Effector memory CD4-positive, alpha-beta T cell (primary cell): ENCODE data around the gene PTPRM.

Experiments
- DNase-seq, 3 donors: peaks; one replicate each; pipeline ENCODE4 v3.0.0-alpha.2; 2020
- H3K27ac ChIP-seq: 2 replicates; pipeline ENCODE4 v1.7.0; 2013; ENCODE audit warnings: mild to moderate bottlenecking, low read length, moderate library complexity; ENCODE audit not compliant: insufficient read depth, poor library complexity, severe bottlenecking
- H3K27me3 ChIP-seq: replicated peaks from 2 replicates; pipeline ENCODE4 v1.7.0; 2013; ENCODE audit warnings: mild to moderate bottlenecking, low read length; ENCODE audit not compliant: insufficient read depth, control insufficient read depth, poor library complexity, severe bottlenecking
- H3K36me3 ChIP-seq: 2 replicates; pipeline ENCODE4 v1.7.0; 2013; ENCODE audit warnings: mild to moderate bottlenecking, low read length, moderate library complexity; ENCODE audit not compliant: control insufficient read depth, insufficient read depth
- H3K4me1 ChIP-seq: 2 replicates; pipeline ENCODE4 v1.7.0; 2013; ENCODE audit warnings: low read length, mild to moderate bottlenecking; ENCODE audit not compliant: control insufficient read depth, insufficient read depth, poor library complexity, severe bottlenecking
- H3K4me3 ChIP-seq: 2 replicates; pipeline ENCODE4 v1.7.0; 2013; ENCODE audit warnings: low read length, low read depth, mild to moderate bottlenecking; ENCODE audit not compliant: insufficient read depth, poor library complexity, severe bottlenecking
- H3K9me3 ChIP-seq: 2 replicates; pipeline ENCODE4 v1.7.0; 2013; ENCODE audit warnings: mild to moderate bottlenecking, low read length, moderate library complexity; ENCODE audit not compliant: control insufficient read depth

PTPRM gene

GRCh38 chr18:8313043-8313442 lies 745.9 kb downstream of the PTPRM start:
- Histone ChIP-seq H3K4me1 (no peaks in the 10 kb centered on the region), H3K27ac (no peak overlapping the region), H3K27me3 (no peaks in the 10 kb centered on the region), H3K36me3 (no peaks in the 10 kb centered on the region), H3K9me3 (no peaks in the 10 kb centered on the region), H3K4me3 (no peak overlapping the region)
- DNase-seq = no peak

GRCh38 chr18:8314124-8314523 lies 747.0 kb downstream of the PTPRM start:
- Histone ChIP-seq H3K27ac (no peak overlapping the region), H3K36me3 (no peaks in the 10 kb centered on the region), H3K4me1 (no peaks in the 10 kb centered on the region), H3K4me3 (no peak overlapping the region), H3K9me3 (no peaks in the 10 kb centered on the region), H3K27me3 (no peaks in the 10 kb centered on the region)
- no peak for DNase-seq

- no peaks in the 10 kb centered on the region for H3K27me3 ChIP-seq
- H3K9me3 ChIP-seq = no peaks in the 10 kb centered on the region
- H3K4me3 ChIP-seq = no peak overlapping the region
- H3K27ac ChIP-seq = no peak overlapping the region
- H3K36me3 ChIP-seq = no peaks in the 10 kb centered on the region
- no peaks in the 10 kb centered on the region for H3K4me1 ChIP-seq
- DNase-seq = no peak
These were observed 752.8 kb downstream of the PTPRM start for GRCh38 chr18:8319798-8320489.

- Histone ChIP-seq H3K4me1 (no peaks in the 10 kb centered on the region), H3K4me3 (no peak overlapping the region), H3K27ac (no peak overlapping the region), H3K27me3 (no peaks in the 10 kb centered on the region), H3K36me3 (no peaks in the 10 kb centered on the region), H3K9me3 (no peaks in the 10 kb centered on the region)
- DNase-seq = no peak
These were observed 755.4 kb downstream of the PTPRM start for GRCh38 chr18:8322486-8322885.

- Histone ChIP-seq H3K27me3 (no peaks in the 10 kb centered on the region), H3K9me3 (no peaks in the 10 kb centered on the region), H3K27ac (no peak overlapping the region), H3K36me3 (no peaks in the 10 kb centered on the region), H3K4me3 (no peak overlapping the region), H3K4me1 (no peaks in the 10 kb centered on the region)
- DNase-seq = no peak
These were observed 757.4 kb downstream of the PTPRM start for GRCh38 chr18:8324343-8325065.

GRCh38 chr18:8326763-8327394 lies 759.8 kb downstream of the PTPRM start:
- no peak for DNase-seq
- Histone ChIP-seq H3K36me3 (no peaks in the 10 kb centered on the region), H3K27me3 (no peaks in the 10 kb centered on the region), H3K4me3 (no peak overlapping the region), H3K4me1 (no peaks in the 10 kb centered on the region), H3K27ac (no peak overlapping the region), H3K9me3 (no peaks in the 10 kb centered on the region)

GRCh38 chr18:8328126-8328525 lies 761.0 kb downstream of the PTPRM start:
- H3K27me3 ChIP-seq = no peaks in the 10 kb centered on the region
- H3K27ac ChIP-seq = no peak overlapping the region
- DNase-seq = no peak
- H3K36me3 ChIP-seq = no peaks in the 10 kb centered on the region
- no peaks in the 10 kb centered on the region for H3K4me1 ChIP-seq
- no peak overlapping the region for H3K4me3 ChIP-seq
- H3K9me3 ChIP-seq = no peaks in the 10 kb centered on the region

GRCh38 chr18:8329186-8329771 lies 762.2 kb downstream of the PTPRM start:
- no peak for DNase-seq

GRCh38 chr18:8330575-8330974 lies 763.5 kb downstream of the PTPRM start:
- Histone ChIP-seq H3K36me3 (no peaks in the 10 kb centered on the region), H3K9me3 (no peaks in the 10 kb centered on the region), H3K4me1 (no peaks in the 10 kb centered on the region), H3K4me3 (no peak overlapping the region), H3K27ac (no peak overlapping the region), H3K27me3 (no peaks in the 10 kb centered on the region)
- no peak for DNase-seq

More at GRCh38 chr18:8329186-8329771, 762.2 kb downstream of the PTPRM start:
- no peaks in the 10 kb centered on the region for H3K36me3 ChIP-seq
- no peaks in the 10 kb centered on the region for H3K4me1 ChIP-seq
- no peaks in the 10 kb centered on the region for H3K27me3 ChIP-seq
- no peak overlapping the region for H3K4me3 ChIP-seq
- H3K27ac ChIP-seq = no peak overlapping the region
- no peaks in the 10 kb centered on the region for H3K9me3 ChIP-seq

- Histone ChIP-seq H3K27me3 (no peaks in the 10 kb centered on the region), H3K36me3 (no peaks in the 10 kb centered on the region), H3K4me1 (no peaks in the 10 kb centered on the region), H3K27ac (no peak overlapping the region), H3K4me3 (no peak overlapping the region), H3K9me3 (no peaks in the 10 kb centered on the region)
- DNase-seq = no peak
These were observed 765.2 kb downstream of the PTPRM start for GRCh38 chr18:8332286-8332685.
